Head of caudate nucleus (tissue), 42 donors: ENCODE results near the gene OSBPL2.

ENCODE experiments used
- DNase-seq, 42 donors: peaks; one replicate each; pipeline versions ENCODE4 v3.0.0 to v3.0.0-alpha.2; 2020 to 2021; ENCODE audit warnings: mixed read lengths in 7 of 42
- intact Hi-C: fragments of 100-400 bp; cut with DNase I; formaldehyde crosslinking; loops from one replicate; pipeline ENCODE4 v1.15.0; 2022

Gene OSBPL2

GRCh38 chr20:62303340-62304226, 65.3 kb downstream of the OSBPL2 start:
- intact Hi-C loops = loop anchor here (2.0 kb wide), 1 partner anchor 83 kb away; the partner anchor contains the start of gene RPS21
- peak in 3 of 42 donors; percentile 21 to 39 (median 35) for DNase-seq

GRCh38 chr20:62304331-62305148, 66.2 kb downstream of the OSBPL2 start:
- DNase-seq = no peak
- intact Hi-C loops = no loop called here

GRCh38 chr20:62305149-62305764, 66.9 kb downstream of the OSBPL2 start:
- intact Hi-C loops = no loop called here

GRCh38 chr20:62305765-62306413, 67.6 kb downstream of the OSBPL2 start:
- intact Hi-C loops = no loop called here

More at GRCh38 chr20:62305149-62305764, 66.9 kb downstream of the OSBPL2 start:
- no peak for DNase-seq

GRCh38 chr20:62306414-62307187, 68.3 kb downstream of the OSBPL2 start:
- DNase-seq = no peak
- intact Hi-C loops = no loop called here

More at GRCh38 chr20:62305765-62306413, 67.6 kb downstream of the OSBPL2 start:
- DNase-seq = no peak

GRCh38 chr20:62307226-62308101, 69.1 kb downstream of the OSBPL2 start:
- intact Hi-C loops = no loop called here
- DNase-seq = no peak

GRCh38 chr20:62308102-62308822, 69.9 kb downstream of the OSBPL2 start:
- intact Hi-C loops = no loop called here
- DNase-seq = peak in 15 of 42 donors; percentile 13 to 51 (median 41)

GRCh38 chr20:62309198-62309944, 71.0 kb downstream of the OSBPL2 start:
- intact Hi-C loops = no loop called here
- DNase-seq = no peak

GRCh38 chr20:62309947-62310756, 71.8 kb downstream of the OSBPL2 start:
- intact Hi-C loops = no loop called here
- DNase-seq = no peak

GRCh38 chr20:62310757-62311121, 72.4 kb downstream of the OSBPL2 start:
- intact Hi-C loops = no loop called here
- no peak for DNase-seq

- DNase-seq = no peak
- intact Hi-C loops = no loop called here
Observed at GRCh38 chr20:62311150-62311549, 72.8 kb downstream of the OSBPL2 start.

GRCh38 chr20:62311832-62312661, 73.7 kb downstream of the OSBPL2 start:
- no peak for DNase-seq
- intact Hi-C loops = no loop called here

GRCh38 chr20:62312662-62312977, 74.3 kb downstream of the OSBPL2 start:
- intact Hi-C loops = no loop called here
- DNase-seq = no peak

- no peak for DNase-seq
- intact Hi-C loops = no loop called here
Observed at GRCh38 chr20:62313021-62313420, 74.7 kb downstream of the OSBPL2 start.
